Vagina (tissue), 2 donors: ENCODE data around the gene GNAS-AS1.

Experiments used
- POLR2A ChIP-seq, 2 donors: fragments of 450-650 bp; IDR thresholded peaks; one replicate each; pipeline ENCODE4 v1.6.1; 2017; ENCODE audit warnings: antibody characterized with exemption in 2 of 2, mild to moderate bottlenecking in 2 of 2, moderate library complexity in 2 of 2
- POLR2AphosphoS5 ChIP-seq, 2 donors: sonication (generic); formaldehyde crosslinking; IDR thresholded peaks; one replicate each; pipeline ENCODE4 v1.9.0; 2017; ENCODE audit warnings: antibody characterized with exemption in 2 of 2, mild to moderate bottlenecking in 2 of 2, low read depth in 1 of 2; ENCODE audit not compliant: insufficient read depth in 1 of 2
- TF ChIP-seq, protein P1 (sequence below), 3 experiments: fragments of 450-650 bp in 2 of 3; fragments of 200-600 bp in 1 of 3; sonication (generic) in 1 of 3; IDR thresholded peaks; one replicate each; pipeline ENCODE4 v1.5.1; 2017 to 2019; ENCODE audit warnings: antibody characterized with exemption in 3 of 3, mild to moderate bottlenecking in 2 of 3, moderate library complexity in 2 of 3

DNA sequence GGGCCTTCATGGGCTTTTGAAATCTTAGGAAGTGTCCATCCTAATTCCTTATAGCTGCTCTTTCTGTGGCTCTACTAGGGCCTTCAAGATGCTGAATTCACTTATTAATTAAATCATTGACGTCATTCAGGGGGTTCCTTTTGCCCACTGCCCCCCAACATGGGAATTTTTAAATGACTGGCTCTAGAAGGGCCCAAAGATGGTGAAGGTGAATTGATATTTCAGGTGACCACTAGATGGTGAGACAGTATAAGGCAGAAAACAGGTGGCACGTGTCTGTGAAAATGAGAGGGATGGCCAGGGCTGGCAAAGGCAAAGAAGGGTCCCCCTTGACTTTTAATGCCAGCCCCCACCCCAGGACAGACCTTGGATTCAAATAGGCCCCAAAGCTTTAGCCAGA lies 13.6 kb upstream of the GNAS-AS1 start:
- TF ChIP-seq, protein P1, sequence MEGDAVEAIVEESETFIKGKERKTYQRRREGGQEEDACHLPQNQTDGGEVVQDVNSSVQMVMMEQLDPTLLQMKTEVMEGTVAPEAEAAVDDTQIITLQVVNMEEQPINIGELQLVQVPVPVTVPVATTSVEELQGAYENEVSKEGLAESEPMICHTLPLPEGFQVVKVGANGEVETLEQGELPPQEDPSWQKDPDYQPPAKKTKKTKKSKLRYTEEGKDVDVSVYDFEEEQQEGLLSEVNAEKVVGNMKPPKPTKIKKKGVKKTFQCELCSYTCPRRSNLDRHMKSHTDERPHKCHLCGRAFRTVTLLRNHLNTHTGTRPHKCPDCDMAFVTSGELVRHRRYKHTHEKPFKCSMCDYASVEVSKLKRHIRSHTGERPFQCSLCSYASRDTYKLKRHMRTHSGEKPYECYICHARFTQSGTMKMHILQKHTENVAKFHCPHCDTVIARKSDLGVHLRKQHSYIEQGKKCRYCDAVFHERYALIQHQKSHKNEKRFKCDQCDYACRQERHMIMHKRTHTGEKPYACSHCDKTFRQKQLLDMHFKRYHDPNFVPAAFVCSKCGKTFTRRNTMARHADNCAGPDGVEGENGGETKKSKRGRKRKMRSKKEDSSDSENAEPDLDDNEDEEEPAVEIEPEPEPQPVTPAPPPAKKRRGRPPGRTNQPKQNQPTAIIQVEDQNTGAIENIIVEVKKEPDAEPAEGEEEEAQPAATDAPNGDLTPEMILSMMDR (IDR thresholded peaks at IDR 0.05), result no peak
- TF ChIP-seq POLR2A (IDR thresholded peaks at IDR 0.05), result no peak
- no peak for TF ChIP-seq POLR2AphosphoS5 (IDR thresholded peaks at IDR 0.05; ENCODE audit: insufficient read depth in 1 of 2, low read depth in 1 of 2)
